Stimulated activated CD4-positive, alpha-beta T cell treated with anti-CD3 and anti-CD28 coated beads, Interleukin-4, amount 100 ng/mL, for 1 hour (primary cell): ENCODE measurements around the gene RBM15.

Experiments
- DNase-seq: peaks from one replicate; pipeline ENCODE4 v3.0.0-alpha.2; 2020

The RBM15 gene

GRCh38 chr1:110361856-110362255, 22.7 kb downstream of the RBM15 start:
- DNase-seq = no peak

- no peak for DNase-seq
These were observed 25.0 kb downstream of the RBM15 start for GRCh38 chr1:110364221-110364620.

- no peak for DNase-seq
These were observed 31.6 kb downstream of the RBM15 start for GRCh38 chr1:110370827-110371226.

GRCh38 chr1:110375490-110375889, 36.3 kb downstream of the RBM15 start:
- no peak for DNase-seq

GRCh38 chr1:110380672-110381283, 41.6 kb downstream of the RBM15 start:
- DNase-seq = no peak

- no peak for DNase-seq
These were observed 44.2 kb downstream of the RBM15 start for GRCh38 chr1:110383251-110383990.

- no peak for DNase-seq
These were observed 45.6 kb downstream of the RBM15 start for GRCh38 chr1:110384581-110385321.

GRCh38 chr1:110385369-110385768, 46.2 kb downstream of the RBM15 start:
- no peak for DNase-seq

- DNase-seq = no peak
These were observed 48.0 kb downstream of the RBM15 start for GRCh38 chr1:110387048-110387754.

- DNase-seq = no peak
These were observed 50.9 kb downstream of the RBM15 start for GRCh38 chr1:110390096-110390495.

- no peak for DNase-seq
These were observed 51.6 kb downstream of the RBM15 start, which contains the start of gene SLC16A4 for GRCh38 chr1:110390692-110391245. Gene SLC16A4 (minus strand): TSS chr1:110391026. CDS start chr1:110389323, 1,703 bp downstream.

GRCh38 chr1:110393286-110393685, 54.1 kb downstream of the RBM15 start:
- DNase-seq = no peak

GRCh38 chr1:110393691-110394492, 54.7 kb downstream of the RBM15 start:
- DNase-seq = no peak

- DNase-seq = no peak
These were observed 55.3 kb downstream of the RBM15 start for GRCh38 chr1:110394493-110394820.
